DLD1 (cell line): ENCODE results near the gene PLEKHG5.
"Not testable (repeated sequence)": the region's sequence is repeated elsewhere in the genome, so short reads cannot be mapped to it uniquely, and the experiment has no call there.

Source experiments
- in situ Hi-C: cut with HindIII; loops from 2 replicates; pipeline ENCODE4 v1.10.0; 2017; ENCODE audit warnings: low sequenced_read_pairs

The PLEKHG5 gene

DNA sequence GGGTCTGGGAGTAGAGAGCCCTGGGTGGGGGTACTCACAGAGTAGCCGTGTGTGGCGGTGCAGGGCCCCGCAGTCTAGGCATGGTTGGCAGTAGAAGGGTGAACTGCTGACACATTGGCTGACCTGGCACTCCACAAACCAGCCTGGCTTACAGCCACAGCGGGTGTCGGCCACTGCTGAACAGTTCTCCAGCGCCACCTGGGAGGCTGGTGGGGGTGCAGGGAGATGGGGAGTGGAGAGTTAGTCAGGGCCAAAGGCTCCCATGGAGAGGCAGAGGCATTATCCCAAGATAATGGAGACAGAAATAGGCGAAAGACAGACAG lies 27.0 kb downstream of the PLEKHG5 start:
- in situ Hi-C loops = no loop called here

- in situ Hi-C loops = no loop called here
Measured at GRCh38 chr1:6463120-6463412, 28.4 kb downstream of the PLEKHG5 start.

- in situ Hi-C loops = no loop called here
Measured at GRCh38 chr1:6462412-6463119, 28.9 kb downstream of the PLEKHG5 start.

DNA sequence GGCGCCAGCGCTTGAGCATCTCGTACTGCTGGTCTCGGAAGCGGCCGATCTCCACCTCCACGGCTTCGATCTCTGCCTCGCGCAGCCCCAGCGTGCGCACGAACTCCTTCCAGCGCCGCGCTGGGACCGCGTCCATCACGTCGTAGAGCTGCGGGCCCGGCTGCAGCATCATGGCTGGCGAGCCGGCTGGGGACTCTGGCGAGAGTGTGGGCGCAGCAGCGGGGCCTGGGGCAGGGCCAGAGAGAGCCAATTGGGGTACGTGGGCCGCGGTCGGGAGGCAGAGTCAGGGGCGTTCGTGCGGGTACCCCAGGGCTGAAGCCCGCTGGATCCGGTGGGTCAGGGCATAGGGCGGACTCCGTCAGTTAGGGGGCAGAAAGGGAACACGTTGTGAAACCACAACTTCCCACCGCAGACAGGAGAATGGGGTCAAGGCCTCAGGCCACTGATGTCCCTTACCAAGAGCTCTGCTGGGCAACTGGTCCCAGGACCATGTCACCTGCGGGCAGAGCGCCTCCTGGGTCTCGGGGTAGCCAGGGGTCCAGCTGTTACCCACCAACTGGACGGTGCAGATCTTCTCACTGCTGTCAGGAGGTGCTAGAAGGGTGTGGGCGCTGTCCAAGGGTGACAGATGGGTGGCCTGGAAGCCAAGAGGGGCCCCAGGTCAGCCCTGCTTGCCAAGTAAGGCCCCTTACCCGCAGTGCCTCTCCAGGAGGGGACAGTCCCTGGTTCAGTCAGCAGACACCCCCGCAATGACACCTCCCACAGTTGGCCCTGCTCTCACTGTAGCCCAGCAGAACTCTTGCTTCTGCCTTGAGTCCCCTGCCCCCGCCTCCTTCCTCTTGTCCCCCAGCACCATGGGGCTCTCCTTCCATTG lies 29.7 kb downstream of the PLEKHG5 start:
- in situ Hi-C loops = no loop called here

GRCh38 chr1:6461051-6461530 lies 30.4 kb downstream of the PLEKHG5 start:
- in situ Hi-C loops = no loop called here

GRCh38 chr1:6460301-6461050 lies 31.0 kb downstream of the PLEKHG5 start:
- in situ Hi-C loops = no loop called here

- in situ Hi-C loops = no loop called here
Measured at GRCh38 chr1:6459850-6460265, 31.6 kb downstream of the PLEKHG5 start.

GRCh38 chr1:6456800-6457466 lies 34.5 kb downstream of the PLEKHG5 start:
- in situ Hi-C loops = no loop called here

DNA sequence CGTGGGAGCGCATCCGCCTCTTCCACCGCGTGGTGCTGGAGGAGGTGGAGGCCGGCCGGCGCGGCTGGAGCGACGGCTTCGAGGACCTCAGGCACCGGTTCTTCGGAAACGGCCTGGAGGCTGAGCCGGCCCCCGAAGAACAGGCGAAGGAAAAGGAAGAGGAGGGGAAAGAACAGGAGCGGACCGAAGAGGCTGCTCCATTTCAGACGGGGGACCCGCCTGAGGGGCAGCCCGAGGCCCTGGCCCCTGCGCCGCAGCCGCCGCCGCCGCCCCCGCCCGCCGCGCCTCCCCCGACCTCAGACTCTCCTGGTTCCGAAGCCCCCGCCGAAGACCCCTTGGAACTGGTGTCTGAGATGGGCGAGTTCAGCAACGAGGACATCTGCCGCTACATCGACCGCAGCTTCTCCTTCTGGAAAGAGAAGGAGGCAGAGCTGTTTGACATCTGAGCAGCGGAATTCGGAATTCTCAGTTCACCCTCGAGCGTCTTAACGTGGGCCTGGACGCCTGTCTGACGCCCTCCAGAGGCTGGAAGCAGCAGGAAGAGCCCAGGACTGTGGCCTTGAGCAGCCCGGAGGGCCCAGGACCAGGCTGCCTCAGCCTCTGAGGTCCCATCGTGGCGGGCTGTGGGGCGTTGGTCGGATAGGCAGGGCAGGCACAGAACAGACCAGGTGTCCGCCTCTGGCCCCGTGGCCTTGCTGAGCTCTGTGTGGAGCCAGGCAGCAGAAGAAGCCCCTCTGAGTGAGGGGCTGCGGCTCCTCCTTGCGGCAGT lies 35.5 kb downstream of the PLEKHG5 start:
- in situ Hi-C loops = not testable (repeated sequence)

DNA sequence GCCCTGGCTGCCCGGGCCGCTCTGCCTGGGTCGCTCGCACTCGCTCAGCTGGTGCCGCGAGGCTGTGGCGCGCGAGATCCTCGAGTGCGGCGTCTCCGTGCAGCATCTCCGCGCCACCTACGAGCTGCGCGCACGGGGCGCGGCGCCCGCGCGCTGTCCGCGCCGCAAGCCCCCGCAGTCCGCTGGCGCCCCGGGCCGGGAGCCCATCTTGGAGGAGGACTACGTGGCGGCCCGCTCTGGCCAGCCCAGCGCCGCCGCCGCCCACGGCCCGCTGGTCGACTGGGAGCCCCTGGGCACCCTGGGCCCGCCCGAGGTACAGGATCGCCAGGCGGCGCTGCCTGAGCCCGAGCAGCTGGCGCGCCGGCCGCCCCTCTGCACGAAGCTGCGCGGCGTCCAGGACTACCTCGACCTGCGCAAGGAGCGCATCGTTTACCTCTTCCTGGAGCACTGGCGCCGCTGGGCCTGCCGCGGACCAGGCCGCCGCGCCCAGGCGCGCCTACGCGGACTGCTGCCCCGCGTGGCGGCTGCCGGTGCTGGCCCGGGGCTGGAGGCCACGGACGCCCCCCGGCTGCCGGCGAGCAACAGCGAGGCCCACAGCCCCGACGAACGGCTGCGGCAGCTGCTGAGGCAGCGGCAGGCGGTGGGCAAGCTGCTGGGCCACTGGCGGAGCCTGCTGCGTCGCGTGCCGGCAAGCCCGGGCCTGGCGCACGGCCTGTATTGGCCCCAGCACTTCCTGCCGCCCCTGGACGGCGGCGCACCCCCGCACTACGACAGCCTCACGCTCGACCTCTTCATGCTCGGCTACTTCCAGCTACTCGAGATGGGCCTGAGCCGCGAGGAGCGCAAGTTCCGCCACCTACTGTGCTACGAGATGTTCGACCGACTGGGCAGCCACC lies 36.4 kb downstream of the PLEKHG5 start:
- in situ Hi-C loops = no loop called here

DNA sequence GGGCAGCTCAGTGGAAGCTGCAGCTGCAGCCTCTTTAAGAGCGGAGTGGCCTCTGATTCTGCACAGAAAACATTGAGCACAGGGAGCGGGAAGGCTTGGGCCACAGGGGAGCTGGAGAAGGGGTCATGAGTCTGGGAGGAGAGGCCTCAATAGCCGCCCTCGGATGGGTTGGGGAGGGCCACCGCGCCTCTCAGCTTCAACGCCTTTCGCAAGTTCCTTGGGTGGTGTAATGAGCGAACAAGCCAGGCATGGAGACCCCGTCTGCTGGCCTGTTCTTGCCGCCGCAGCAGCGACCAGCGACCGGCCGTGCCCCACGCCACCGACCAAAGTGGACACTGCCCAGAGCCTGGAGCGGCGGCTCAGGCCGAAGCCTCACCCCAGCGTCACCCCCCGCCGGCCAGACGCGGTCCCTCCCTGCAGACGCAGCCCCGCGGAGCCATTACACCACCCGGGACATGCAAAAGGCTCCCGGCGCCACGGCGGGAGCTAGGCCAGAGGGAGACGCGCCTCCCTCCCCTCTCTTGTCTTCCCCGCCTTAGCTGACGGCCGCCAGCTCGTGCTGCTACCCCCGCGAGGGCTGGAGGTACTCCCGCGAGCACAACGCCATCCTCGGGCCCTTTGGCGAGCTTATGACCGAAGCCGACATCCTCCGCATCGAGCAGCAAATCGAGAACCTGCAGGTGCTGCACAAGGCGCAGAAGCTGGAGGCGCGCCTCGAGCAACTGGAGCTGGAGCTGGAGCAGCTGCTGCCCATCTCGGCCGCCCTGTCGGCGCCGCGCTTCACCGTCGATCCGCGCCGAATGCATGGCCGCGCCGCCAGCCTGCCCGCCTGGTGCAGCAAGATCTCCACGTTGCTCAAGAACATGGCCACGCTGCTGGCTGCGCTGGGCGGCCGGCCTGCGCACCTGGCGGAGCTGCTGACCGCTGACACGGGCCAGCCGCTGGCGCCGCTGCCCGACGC lies 37.3 kb downstream of the PLEKHG5 start:
- in situ Hi-C loops = not testable (repeated sequence)

- in situ Hi-C loops = no loop called here
Measured at GRCh38 chr1:6450943-6451373, 40.5 kb downstream of the PLEKHG5 start.

DNA sequence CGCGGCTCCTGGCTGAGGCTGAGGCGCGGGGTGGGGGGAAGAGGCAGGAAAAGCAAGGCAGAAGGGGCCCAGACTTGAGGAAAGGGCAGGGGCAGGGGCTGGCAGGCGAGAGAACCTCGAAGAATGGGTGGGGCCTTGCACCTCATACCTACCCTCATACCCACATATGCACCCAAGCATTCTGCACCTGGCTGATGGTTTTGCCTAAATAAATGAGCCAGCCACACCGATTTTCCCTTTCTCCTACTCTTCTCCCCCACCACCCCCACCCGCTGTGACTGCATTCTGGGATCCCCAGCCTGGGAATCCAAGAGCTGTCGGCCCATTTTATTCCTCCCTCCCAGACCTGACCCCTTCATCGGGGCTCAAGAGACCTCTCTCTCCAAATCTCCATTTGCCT lies 41.0 kb downstream of the PLEKHG5 start:
- in situ Hi-C loops = not testable (repeated sequence)

DNA sequence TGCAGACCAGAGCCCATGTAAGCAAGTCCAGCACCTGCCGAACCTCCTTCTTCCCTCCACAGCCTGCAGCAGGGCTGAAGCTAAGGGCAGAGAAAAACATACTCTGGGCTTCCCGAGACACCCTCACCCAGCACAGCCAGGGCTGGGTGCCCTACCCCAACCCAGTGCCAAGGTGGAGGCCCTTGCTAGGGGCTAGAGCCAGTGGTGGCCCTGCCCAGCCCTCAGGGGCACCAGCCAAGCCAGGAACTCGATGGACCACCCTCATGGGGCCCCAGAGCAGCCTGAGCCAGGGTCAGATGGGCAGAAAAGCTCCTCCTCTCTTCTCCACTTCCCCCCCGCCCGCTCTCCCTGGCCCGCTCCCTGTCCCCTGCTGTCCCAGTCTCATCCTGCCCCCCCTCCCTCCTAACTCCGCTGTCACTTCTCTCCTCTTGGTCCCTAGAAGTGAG lies 41.4 kb downstream of the PLEKHG5 start:
- in situ Hi-C loops = no loop called here

- in situ Hi-C loops = no loop called here
Measured at GRCh38 chr1:6448749-6449631, 42.5 kb downstream of the PLEKHG5 start.

GRCh38 chr1:6447818-6448748 lies 43.4 kb downstream of the PLEKHG5 start:
- in situ Hi-C loops = no loop called here
